ENCODE data around the gene TCF23.
A peak's percentile ranks its signal among the peaks of the same experiment; 100 is the strongest.

TCF23 gene

DNA sequence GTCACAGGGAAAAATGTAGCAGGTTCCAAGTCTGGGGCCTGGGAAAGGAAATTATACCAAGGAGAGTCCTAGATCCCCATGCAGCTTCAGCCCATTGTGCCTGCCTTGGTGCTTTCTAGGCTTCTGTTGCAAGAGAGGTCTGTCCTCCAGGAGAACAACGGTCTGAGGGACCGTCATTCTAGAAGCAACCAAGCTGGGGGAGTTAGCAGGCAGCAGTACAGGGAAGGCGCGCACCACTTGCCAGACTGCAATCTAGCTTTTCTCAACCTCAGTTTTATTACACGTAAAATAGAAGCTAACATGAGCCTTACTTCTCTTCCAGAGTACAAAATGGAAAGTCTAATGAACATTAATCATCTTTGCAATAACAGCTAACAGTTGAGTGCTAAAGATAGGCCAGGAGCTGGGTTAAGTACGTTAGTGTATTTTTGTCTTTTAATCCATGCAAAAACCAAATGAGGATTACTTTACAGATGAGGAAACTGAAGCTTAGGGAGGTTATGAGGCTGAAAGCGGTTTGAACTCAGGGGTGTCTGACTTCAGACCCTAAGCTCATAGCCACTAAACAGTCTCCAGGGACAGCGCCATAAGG lies 1.9 kb downstream of the TCF23 start:
- TF ChIP-seq EP300 (IDR thresholded peaks at IDR 0.05; ENCODE audit: borderline replicate concordance): no peak
- TF ChIP-seq CREB1 (IDR thresholded peaks at IDR 0.05; ENCODE audit: low read depth): no peak
- TF ChIP-seq, protein P1, sequence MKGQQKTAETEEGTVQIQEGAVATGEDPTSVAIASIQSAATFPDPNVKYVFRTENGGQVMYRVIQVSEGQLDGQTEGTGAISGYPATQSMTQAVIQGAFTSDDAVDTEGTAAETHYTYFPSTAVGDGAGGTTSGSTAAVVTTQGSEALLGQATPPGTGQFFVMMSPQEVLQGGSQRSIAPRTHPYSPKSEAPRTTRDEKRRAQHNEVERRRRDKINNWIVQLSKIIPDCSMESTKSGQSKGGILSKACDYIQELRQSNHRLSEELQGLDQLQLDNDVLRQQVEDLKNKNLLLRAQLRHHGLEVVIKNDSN (IDR thresholded peaks at IDR 0.05): no peak
- TF ChIP-seq, protein P2, sequence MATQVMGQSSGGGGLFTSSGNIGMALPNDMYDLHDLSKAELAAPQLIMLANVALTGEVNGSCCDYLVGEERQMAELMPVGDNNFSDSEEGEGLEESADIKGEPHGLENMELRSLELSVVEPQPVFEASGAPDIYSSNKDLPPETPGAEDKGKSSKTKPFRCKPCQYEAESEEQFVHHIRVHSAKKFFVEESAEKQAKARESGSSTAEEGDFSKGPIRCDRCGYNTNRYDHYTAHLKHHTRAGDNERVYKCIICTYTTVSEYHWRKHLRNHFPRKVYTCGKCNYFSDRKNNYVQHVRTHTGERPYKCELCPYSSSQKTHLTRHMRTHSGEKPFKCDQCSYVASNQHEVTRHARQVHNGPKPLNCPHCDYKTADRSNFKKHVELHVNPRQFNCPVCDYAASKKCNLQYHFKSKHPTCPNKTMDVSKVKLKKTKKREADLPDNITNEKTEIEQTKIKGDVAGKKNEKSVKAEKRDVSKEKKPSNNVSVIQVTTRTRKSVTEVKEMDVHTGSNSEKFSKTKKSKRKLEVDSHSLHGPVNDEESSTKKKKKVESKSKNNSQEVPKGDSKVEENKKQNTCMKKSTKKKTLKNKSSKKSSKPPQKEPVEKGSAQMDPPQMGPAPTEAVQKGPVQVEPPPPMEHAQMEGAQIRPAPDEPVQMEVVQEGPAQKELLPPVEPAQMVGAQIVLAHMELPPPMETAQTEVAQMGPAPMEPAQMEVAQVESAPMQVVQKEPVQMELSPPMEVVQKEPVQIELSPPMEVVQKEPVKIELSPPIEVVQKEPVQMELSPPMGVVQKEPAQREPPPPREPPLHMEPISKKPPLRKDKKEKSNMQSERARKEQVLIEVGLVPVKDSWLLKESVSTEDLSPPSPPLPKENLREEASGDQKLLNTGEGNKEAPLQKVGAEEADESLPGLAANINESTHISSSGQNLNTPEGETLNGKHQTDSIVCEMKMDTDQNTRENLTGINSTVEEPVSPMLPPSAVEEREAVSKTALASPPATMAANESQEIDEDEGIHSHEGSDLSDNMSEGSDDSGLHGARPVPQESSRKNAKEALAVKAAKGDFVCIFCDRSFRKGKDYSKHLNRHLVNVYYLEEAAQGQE (IDR thresholded peaks at IDR 0.05; ENCODE audit: low read depth): no peak
- TF ChIP-seq ZBTB7A (IDR thresholded peaks at IDR 0.05; ENCODE audit: low read depth): no peak
- no peak for TF ChIP-seq CEBPB (IDR thresholded peaks at IDR 0.05)
- no peak for TF ChIP-seq RAD21 (IDR thresholded peaks at IDR 0.05; ENCODE audit: low read depth)
- no peak for TF ChIP-seq TEAD4 (IDR thresholded peaks at IDR 0.05)
- no peak for TF ChIP-seq NFIC (IDR thresholded peaks at IDR 0.05)
- no peak for TF ChIP-seq YY1 (IDR thresholded peaks at IDR 0.05; ENCODE audit: low read depth)
- no peak for TF ChIP-seq FOXM1 (IDR thresholded peaks at IDR 0.05; ENCODE audit: borderline replicate concordance, low read depth)
- no peak for TF ChIP-seq EGR1 (IDR thresholded peaks at IDR 0.05)
- TF ChIP-seq, protein P3, sequence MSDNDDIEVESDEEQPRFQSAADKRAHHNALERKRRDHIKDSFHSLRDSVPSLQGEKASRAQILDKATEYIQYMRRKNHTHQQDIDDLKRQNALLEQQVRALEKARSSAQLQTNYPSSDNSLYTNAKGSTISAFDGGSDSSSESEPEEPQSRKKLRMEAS (IDR thresholded peaks at IDR 0.05): no peak
- TF ChIP-seq TAF1 (IDR thresholded peaks at IDR 0.05; ENCODE audit: low read depth): no peak
- no peak for TF ChIP-seq TCF12 (IDR thresholded peaks at IDR 0.05; ENCODE audit: low read depth)

DNA sequence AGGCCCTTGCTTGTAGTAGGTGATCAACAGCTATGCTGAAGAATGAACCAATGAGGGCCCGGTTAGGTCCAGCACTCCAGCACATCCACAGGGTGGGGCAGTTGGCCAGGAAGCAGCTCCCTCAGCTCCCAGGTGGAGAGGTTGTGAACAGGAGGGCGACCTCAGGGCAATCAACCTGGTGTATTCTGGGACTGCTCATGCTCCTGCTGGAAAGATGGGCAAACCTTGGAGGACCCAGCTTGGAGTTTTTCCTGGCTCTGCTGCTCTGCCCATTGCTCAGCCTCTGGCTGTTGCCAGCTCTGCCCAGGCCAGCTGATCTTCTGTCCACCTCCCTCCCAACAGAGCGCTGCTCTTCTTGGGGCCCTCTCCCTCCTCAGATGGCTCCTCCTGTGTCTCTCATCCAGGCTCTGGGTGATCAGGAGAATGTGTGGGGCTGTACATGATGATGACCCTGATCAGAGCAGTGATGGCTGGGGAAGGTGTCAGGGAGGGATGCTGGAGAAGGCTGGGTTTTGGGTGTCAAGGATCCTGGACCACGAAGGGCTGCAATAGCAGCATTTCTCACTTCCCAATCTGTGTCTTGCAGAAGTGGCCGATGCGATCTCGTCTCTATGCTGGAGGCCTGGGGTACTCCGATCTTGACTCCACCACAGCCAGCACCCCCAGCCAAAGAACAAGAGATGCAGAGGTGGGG lies 3.4 kb downstream of the TCF23 start:
- TF ChIP-seq ZBTB7A (IDR thresholded peaks at IDR 0.05; ENCODE audit: low read depth) (no peak), EP300 (IDR thresholded peaks at IDR 0.05; ENCODE audit: borderline replicate concordance) (no peak), RAD21 (IDR thresholded peaks at IDR 0.05; ENCODE audit: low read depth) (peak; percentile 43; the same call in 1 of the 2 replicates)
- TF ChIP-seq, protein P2 (IDR thresholded peaks at IDR 0.05; ENCODE audit: low read depth): 0 out of 2 replicates have a peak, but pooled peaks have one; percentile 11
- TF ChIP-seq, protein P3 (IDR thresholded peaks at IDR 0.05): no peak

DNA sequence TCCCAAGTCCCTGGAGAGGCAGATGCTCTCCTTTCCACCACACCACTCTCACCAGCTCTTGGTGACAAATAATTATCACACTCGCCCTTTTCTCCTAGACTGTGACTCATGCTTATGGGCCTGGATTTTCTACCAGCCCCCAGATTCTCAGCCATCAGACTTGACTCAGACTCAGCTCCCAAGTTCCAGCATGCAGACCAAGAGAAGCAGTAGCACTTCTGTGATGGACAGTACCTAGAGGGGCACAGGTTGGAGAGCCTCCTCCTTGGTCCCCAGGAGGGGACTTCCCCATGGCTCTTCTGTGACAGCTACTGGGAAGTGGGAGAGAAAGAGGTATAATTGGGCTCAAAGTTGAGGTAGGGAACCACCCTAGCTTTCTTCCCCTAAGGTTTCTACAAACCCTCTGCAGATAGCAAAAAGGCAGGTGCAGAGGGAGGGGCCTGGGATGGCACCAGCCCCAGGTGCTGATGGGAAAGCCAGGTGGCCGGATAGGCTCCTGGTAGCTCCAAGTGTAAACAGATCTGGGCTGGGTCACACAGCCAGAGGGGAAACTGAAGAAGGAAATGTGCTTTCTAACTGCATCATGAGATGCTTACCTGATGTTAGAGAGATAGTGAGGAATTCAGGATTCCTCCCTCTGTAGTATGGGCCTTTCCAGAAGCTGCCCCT lies 4.1 kb downstream of the TCF23 start:
- no peak for TF ChIP-seq ZBTB7A (IDR thresholded peaks at IDR 0.05; ENCODE audit: low read depth)
- TF ChIP-seq, protein P2 (IDR thresholded peaks at IDR 0.05; ENCODE audit: low read depth): no peak
- TF ChIP-seq RAD21 (IDR thresholded peaks at IDR 0.05; ENCODE audit: low read depth): no peak
- TF ChIP-seq, protein P3 (IDR thresholded peaks at IDR 0.05): no peak

DNA sequence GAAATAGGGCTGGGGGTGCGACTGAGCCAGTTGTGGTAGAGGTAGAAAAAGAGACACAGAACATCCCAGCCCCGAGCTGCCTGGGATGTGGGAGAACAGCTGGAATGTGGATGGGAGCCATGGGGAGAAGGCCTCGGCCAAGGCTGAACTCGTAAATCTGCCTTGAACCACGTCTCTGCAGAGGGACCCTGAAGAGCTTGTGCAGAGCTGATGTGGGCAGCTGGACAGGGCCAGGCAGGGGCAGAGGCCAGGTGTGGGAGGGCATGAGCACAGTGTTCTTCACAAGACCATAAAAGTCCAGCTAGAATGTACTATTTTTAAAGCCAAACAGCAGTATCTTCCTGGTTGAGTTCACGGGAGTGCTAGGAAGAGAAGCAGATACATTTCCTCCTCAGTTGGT lies 5.7 kb downstream of the TCF23 start:
- TF ChIP-seq CREB1 (IDR thresholded peaks at IDR 0.05; ENCODE audit: low read depth) (no peak), YY1 (IDR thresholded peaks at IDR 0.05; ENCODE audit: low read depth) (no peak), ZBTB7A (IDR thresholded peaks at IDR 0.05; ENCODE audit: low read depth) (no peak), NFIC (IDR thresholded peaks at IDR 0.05) (no peak), TAF1 (IDR thresholded peaks at IDR 0.05; ENCODE audit: low read depth) (no peak), EGR1 (IDR thresholded peaks at IDR 0.05) (no peak), FOXM1 (IDR thresholded peaks at IDR 0.05; ENCODE audit: borderline replicate concordance, low read depth) (no peak), TCF12 (IDR thresholded peaks at IDR 0.05; ENCODE audit: low read depth) (no peak), TEAD4 (IDR thresholded peaks at IDR 0.05) (no peak), EP300 (IDR thresholded peaks at IDR 0.05; ENCODE audit: borderline replicate concordance) (no peak), CEBPB (IDR thresholded peaks at IDR 0.05) (no peak)
- TF ChIP-seq, protein P2 (IDR thresholded peaks at IDR 0.05; ENCODE audit: low read depth): no peak
- TF ChIP-seq, protein P3 (IDR thresholded peaks at IDR 0.05): no peak

Data from Ishikawa (cell line).